ENCODE data around the gene HOMER1. TPM values are rescaled to one million over a fixed set of nuclear protein-coding genes. Genes with fewer than 3 reads are reported as not detected.

Gene HOMER1
- total and polyA plus RNA-seq, 8 donors = 4.2 to 14.0 (median 10.6) TPM

- DNase-seq = no peak
- no peak for ATAC-seq
These were observed 112.7 kb downstream of the HOMER1 start for GRCh38 chr5:79401216-79401615.

GRCh38 chr5:79399046-79399445, 114.9 kb downstream of the HOMER1 start:
- ATAC-seq (no peak), DNase-seq (no peak)
- Histone ChIP-seq H3K4me3 (no peak overlapping the region), H3K9me3 (no peaks in the 10 kb centered on the region), H3K27me3 (no peaks in the 10 kb centered on the region), H3K4me1 (no peaks in the 10 kb centered on the region), H3K27ac (no peak overlapping the region), H3K36me3 (no peaks in the 10 kb centered on the region)
- intact Hi-C loops (cut with DNase I) = no loop called here
- no peak for TF ChIP-seq CTCF (IDR thresholded peaks at IDR 0.05)

More at GRCh38 chr5:79401216-79401615, 112.7 kb downstream of the HOMER1 start:
- Histone ChIP-seq H3K27me3 (no peaks in the 10 kb centered on the region), H3K4me1 (no peaks in the 10 kb centered on the region), H3K4me3 (no peak overlapping the region), H3K36me3 (no peaks in the 10 kb centered on the region), H3K9me3 (no peaks in the 10 kb centered on the region), H3K27ac (no peak overlapping the region)
- intact Hi-C loops (cut with DNase I) = no loop called here
- TF ChIP-seq CTCF (IDR thresholded peaks at IDR 0.05) = no peak

DNA sequence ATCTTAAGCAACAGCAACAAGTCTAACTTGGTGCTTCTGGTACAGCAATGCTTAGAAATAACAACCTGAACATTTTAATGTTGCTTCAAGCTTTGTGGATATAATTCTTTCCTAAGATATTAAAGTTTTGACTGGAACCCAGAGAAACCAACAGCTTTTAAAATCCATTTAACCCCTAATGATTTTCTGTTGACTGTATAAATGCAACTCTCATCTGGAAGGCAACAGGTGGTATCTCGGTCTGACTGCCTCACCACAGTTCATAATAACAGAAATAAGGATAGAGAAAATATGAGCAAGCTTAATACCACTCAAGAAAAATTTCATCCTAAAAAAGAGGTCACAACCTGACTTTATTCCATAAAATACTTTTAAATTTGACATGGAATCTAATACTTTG, 116.9 kb downstream of the HOMER1 start:
- H3K27ac ChIP-seq = no peak overlapping the region
- intact Hi-C loops (cut with DNase I) = no loop called here
- no peaks in the 10 kb centered on the region for H3K27me3 ChIP-seq
- DNase-seq = no peak
- no peaks in the 10 kb centered on the region for H3K36me3 ChIP-seq
- TF ChIP-seq CTCF (IDR thresholded peaks at IDR 0.05) = no peak
- H3K4me3 ChIP-seq = no peak overlapping the region
- no peaks in the 10 kb centered on the region for H3K4me1 ChIP-seq
- no peaks in the 10 kb centered on the region for H3K9me3 ChIP-seq
- no peak for ATAC-seq

- intact Hi-C loops (cut with DNase I) = no loop called here
- no peak for TF ChIP-seq CTCF (IDR thresholded peaks at IDR 0.05)
- Histone ChIP-seq H3K36me3 (no peaks in the 10 kb centered on the region), H3K4me3 (no peak overlapping the region), H3K27ac (no peak overlapping the region), H3K27me3 (no peaks in the 10 kb centered on the region), H3K9me3 (no peaks in the 10 kb centered on the region), H3K4me1 (no peaks in the 10 kb centered on the region)
- DNase-seq (no peak), ATAC-seq (no peak)
These were observed 117.7 kb downstream of the HOMER1 start for GRCh38 chr5:79396265-79396664.

- H3K4me1 ChIP-seq = no peaks in the 10 kb centered on the region
- no peaks in the 10 kb centered on the region for H3K27me3 ChIP-seq
- no peaks in the 10 kb centered on the region for H3K9me3 ChIP-seq
- ATAC-seq = no peak
- no peak for TF ChIP-seq CTCF (IDR thresholded peaks at IDR 0.05)
- intact Hi-C loops (cut with DNase I) = no loop called here
- no peaks in the 10 kb centered on the region for H3K36me3 ChIP-seq
- no peak overlapping the region for H3K27ac ChIP-seq
- no peak for DNase-seq
- no peak overlapping the region for H3K4me3 ChIP-seq
These were observed 118.6 kb downstream of the HOMER1 start for GRCh38 chr5:79395296-79395695.
